ENCODE results near the gene GAGE12G.

- TF ChIP-seq, protein P1, sequence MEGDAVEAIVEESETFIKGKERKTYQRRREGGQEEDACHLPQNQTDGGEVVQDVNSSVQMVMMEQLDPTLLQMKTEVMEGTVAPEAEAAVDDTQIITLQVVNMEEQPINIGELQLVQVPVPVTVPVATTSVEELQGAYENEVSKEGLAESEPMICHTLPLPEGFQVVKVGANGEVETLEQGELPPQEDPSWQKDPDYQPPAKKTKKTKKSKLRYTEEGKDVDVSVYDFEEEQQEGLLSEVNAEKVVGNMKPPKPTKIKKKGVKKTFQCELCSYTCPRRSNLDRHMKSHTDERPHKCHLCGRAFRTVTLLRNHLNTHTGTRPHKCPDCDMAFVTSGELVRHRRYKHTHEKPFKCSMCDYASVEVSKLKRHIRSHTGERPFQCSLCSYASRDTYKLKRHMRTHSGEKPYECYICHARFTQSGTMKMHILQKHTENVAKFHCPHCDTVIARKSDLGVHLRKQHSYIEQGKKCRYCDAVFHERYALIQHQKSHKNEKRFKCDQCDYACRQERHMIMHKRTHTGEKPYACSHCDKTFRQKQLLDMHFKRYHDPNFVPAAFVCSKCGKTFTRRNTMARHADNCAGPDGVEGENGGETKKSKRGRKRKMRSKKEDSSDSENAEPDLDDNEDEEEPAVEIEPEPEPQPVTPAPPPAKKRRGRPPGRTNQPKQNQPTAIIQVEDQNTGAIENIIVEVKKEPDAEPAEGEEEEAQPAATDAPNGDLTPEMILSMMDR (conservative IDR thresholded peaks at IDR 0.05; ENCODE audit: low read length), result no peak
- no peak for TF ChIP-seq EZH2phosphoT487 (IDR thresholded peaks at IDR 0.05; ENCODE audit: borderline replicate concordance, low read depth, low read length)
These were observed 40.6 kb downstream of the GAGE12G start for GRCh38 chrX:49610718-49611310.

Data from OCI-LY7 (cell line).